Gastroesophageal sphincter (tissue), 4 donors: ENCODE measurements around the gene ERBB4. TPM values are rescaled to one million over a fixed set of nuclear protein-coding genes. Genes with fewer than 3 reads are reported as not detected.
"Not testable (repeated sequence)": the region's sequence is repeated elsewhere in the genome, so short reads cannot be mapped to it uniquely, and the experiment has no call there.

Experiments used
- ATAC-seq: fragments of 150-250 bp; one replicate; pipeline ENCODE4 v1.9.1; 2016; ENCODE audit warnings: mild to moderate bottlenecking, moderate library complexity
- H3K27ac ChIP-seq, 4 donors: fragments of 200-600 bp; sonication (generic) in 3 of 4; 1 replicate in 3 of 4; 2 replicates in 1 of 4; pipeline ENCODE4 v1.5.1; 2016 to 2019
- H3K27me3 ChIP-seq: fragments of 200-600 bp; sonication (generic); one replicate; pipeline ENCODE4 v1.5.1; 2019
- H3K36me3 ChIP-seq, 2 donors: fragments of 200-600 bp; sonication (generic); one replicate each; pipeline ENCODE4 v1.5.1; 2019; ENCODE audit warnings: control low read depth in 1 of 2
- H3K4me1 ChIP-seq, 3 donors: fragments of 200-600 bp; sonication (generic); 1 replicate in 2 of 3; 2 replicates in 1 of 3; pipeline ENCODE4 v1.5.1; 2016 to 2019; ENCODE audit warnings: control low read depth in 2 of 3
- H3K4me3 ChIP-seq, 2 donors: fragments of 200-600 bp; sonication (generic); one replicate each; pipeline ENCODE4 v1.5.1; 2019; ENCODE audit warnings: mild to moderate bottlenecking in 1 of 2, moderate library complexity in 1 of 2
- H3K9me3 ChIP-seq, 3 donors: fragments of 200-600 bp; sonication (generic); one replicate each; pipeline ENCODE4 v1.5.1; 2017 to 2019; ENCODE audit warnings: control low read depth in 2 of 3
- CTCF ChIP-seq, 4 experiments: fragments of 200-600 bp in 2 of 4; fragments of 450-650 bp in 2 of 4; sonication (generic) in 1 of 4; IDR thresholded peaks; one replicate each; pipeline ENCODE4 v1.5.1; 2017 to 2019; ENCODE audit warnings: antibody characterized with exemption in 4 of 4, mild to moderate bottlenecking in 2 of 4, moderate library complexity in 2 of 4
- EP300 ChIP-seq: sonication (generic); formaldehyde crosslinking; IDR thresholded peaks from one replicate; pipeline ENCODE4 v1.6.1; 2017; ENCODE audit warnings: antibody characterized with exemption, mild to moderate bottlenecking
- POLR2A ChIP-seq, 2 donors: fragments of 450-650 bp; IDR thresholded peaks; one replicate each; pipeline ENCODE4 v1.6.1; 2017; ENCODE audit warnings: antibody characterized with exemption in 2 of 2, mild to moderate bottlenecking in 2 of 2, moderate library complexity in 1 of 2
- POLR2AphosphoS5 ChIP-seq: sonication (generic); formaldehyde crosslinking; IDR thresholded peaks from one replicate; pipeline ENCODE4 v1.6.1; 2017; ENCODE audit warnings: antibody characterized with exemption
- WGBS, 2 donors: methylation state at CpG; one replicate each; pipeline ENCODE4 v1.1.5; 2018; ENCODE audit warnings: low coverage in 1 of 2; 5-methylcytosine and 5-hydroxymethylcytosine counted together
- total RNA-seq, 4 donors: library from RNA; depleted of rRNA; stranded (reverse); fragments of >200 nt; gene quantifications; one replicate each; pipeline ENCODE4 v1.1.0, GENCODE V29; 2016

Gene ERBB4
- total RNA-seq, 4 donors from 2014 or later = 0.16 to 0.92 (median 0.50) TPM

- no peaks in the 10 kb centered on the region for H3K4me1 ChIP-seq
- TF ChIP-seq EP300 (no peak), POLR2AphosphoS5 (no peak), POLR2A (IDR thresholded peaks at IDR 0.05) (no peak), CTCF (IDR thresholded peaks at IDR 0.05) (no peak)
- ATAC-seq = no peak
- H3K27ac ChIP-seq = no peak overlapping the region
- no peaks in the 10 kb centered on the region for H3K27me3 ChIP-seq
- H3K36me3 ChIP-seq = no peaks in the 10 kb centered on the region
- WGBS, 2 donors = 13 to 27% methylated on average over 1 of the region's 1 CpG
- no peaks in the 10 kb centered on the region for H3K9me3 ChIP-seq
- no peak overlapping the region for H3K4me3 ChIP-seq
Measured at GRCh38 chr2:212195626-212196025, 343.0 kb downstream of the ERBB4 start.

GRCh38 chr2:212194396-212194795 is 344.2 kb downstream of the ERBB4 start:
- TF ChIP-seq POLR2A (IDR thresholded peaks at IDR 0.05) (no peak), CTCF (IDR thresholded peaks at IDR 0.05) (no peak), POLR2AphosphoS5 (no peak)
- Histone ChIP-seq H3K9me3 (no peaks in the 10 kb centered on the region), H3K4me3 (no peak overlapping the region), H3K27me3 (no peaks in the 10 kb centered on the region), H3K27ac (no peak overlapping the region), H3K4me1 (no peaks in the 10 kb centered on the region), H3K36me3 (no peaks in the 10 kb centered on the region)
- ATAC-seq = no peak

- no peak for ATAC-seq
- TF ChIP-seq EP300 = no peak
- TF ChIP-seq POLR2A (IDR thresholded peaks at IDR 0.05) = no peak
- TF ChIP-seq CTCF (IDR thresholded peaks at IDR 0.05) = no peak
- no peak for TF ChIP-seq POLR2AphosphoS5
- Histone ChIP-seq H3K27ac (no peak overlapping the region), H3K36me3 (no peaks in the 10 kb centered on the region), H3K4me3 (no peak overlapping the region), H3K4me1 (no peaks in the 10 kb centered on the region), H3K9me3 (no peaks in the 10 kb centered on the region), H3K27me3 (no peaks in the 10 kb centered on the region)
- WGBS, 2 donors = 67 to 83% methylated on average over 1 of the region's 1 CpG
Measured at GRCh38 chr2:212193803-212194202, 344.8 kb downstream of the ERBB4 start.

GRCh38 chr2:212193056-212193455 is 345.5 kb downstream of the ERBB4 start:
- Histone ChIP-seq H3K4me3 (no peak overlapping the region), H3K4me1 (no peaks in the 10 kb centered on the region), H3K36me3 (no peaks in the 10 kb centered on the region), H3K27ac (no peak overlapping the region), H3K9me3 (no peaks in the 10 kb centered on the region), H3K27me3 (no peaks in the 10 kb centered on the region)
- 55 to 62% methylated on average over 1 of the region's 1 CpG for WGBS, 2 donors
- ATAC-seq = no peak
- no peak for TF ChIP-seq POLR2A (IDR thresholded peaks at IDR 0.05)
- TF ChIP-seq CTCF (IDR thresholded peaks at IDR 0.05) = no peak

GRCh38 chr2:212191438-212191837 is 347.2 kb downstream of the ERBB4 start:
- not testable (repeated sequence) for H3K4me3 ChIP-seq, H3K4me1 ChIP-seq, H3K9me3 ChIP-seq, H3K27ac ChIP-seq, H3K27me3 ChIP-seq, H3K36me3 ChIP-seq, ATAC-seq
- WGBS, 2 donors = 59 to 76% methylated on average over 8 of the region's 8 CpGs

GRCh38 chr2:212186166-212186565 is 352.4 kb downstream of the ERBB4 start:
- no peak for ATAC-seq
- Histone ChIP-seq H3K4me3 (no peak overlapping the region), H3K27ac (no peak overlapping the region), H3K36me3 (no peaks in the 10 kb centered on the region), H3K4me1 (no peaks in the 10 kb centered on the region), H3K27me3 (no peaks in the 10 kb centered on the region), H3K9me3 (no peaks in the 10 kb centered on the region)
- WGBS, 2 donors = 64 to 65% methylated on average over 2 to 3 of the region's 3 CpGs
- TF ChIP-seq EP300 = no peak
- TF ChIP-seq CTCF (IDR thresholded peaks at IDR 0.05) = no peak
- TF ChIP-seq POLR2A (IDR thresholded peaks at IDR 0.05) = no peak
- TF ChIP-seq POLR2AphosphoS5 = no peak
